ENCODE data around the gene CCDC68.
"Not testable (repeated sequence)": the region's sequence is repeated elsewhere in the genome, so short reads cannot be mapped to it uniquely, and the experiment has no call there.

The CCDC68 gene

DNA sequence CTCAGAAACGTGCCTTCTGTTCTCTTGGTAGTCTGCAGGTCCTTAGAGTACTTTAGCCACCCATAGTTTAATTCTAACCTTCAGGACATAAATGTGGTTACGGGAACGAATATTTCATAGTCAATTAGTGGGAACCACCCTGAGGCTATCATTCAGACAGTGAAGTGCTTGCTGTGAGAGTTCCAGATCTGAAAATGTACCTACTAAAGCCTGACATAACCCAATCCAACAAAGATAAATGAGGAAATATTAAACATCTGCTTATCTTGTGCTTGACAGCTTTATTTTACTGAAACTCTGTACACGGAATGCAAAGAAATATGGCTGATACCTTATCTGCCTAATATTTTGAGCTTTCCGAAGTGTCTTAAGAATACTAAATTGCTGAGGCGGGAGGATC is 88.0 kb downstream of the CCDC68 start:
- no peak for DNase-seq

DNA sequence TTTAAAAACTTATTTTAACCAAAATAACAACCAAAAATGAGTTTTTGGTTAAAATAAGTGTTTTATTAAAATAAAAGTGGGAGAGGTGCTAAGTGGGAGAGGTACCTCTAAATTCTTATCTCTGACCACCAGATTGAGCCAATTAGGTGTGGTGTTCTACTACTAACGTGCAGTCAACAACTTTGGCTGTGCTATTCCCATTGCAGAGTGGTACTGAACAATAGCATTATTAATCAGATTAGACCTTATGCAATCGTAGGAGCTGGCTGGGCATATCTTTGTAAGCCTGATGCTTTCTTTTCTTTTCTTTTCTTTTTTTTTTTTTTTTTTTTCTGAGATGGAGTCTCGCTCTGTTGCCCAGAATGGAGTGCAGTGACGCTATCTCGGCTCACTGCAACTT is 92.1 kb downstream of the CCDC68 start:
- DNase-seq, result no peak

DNA sequence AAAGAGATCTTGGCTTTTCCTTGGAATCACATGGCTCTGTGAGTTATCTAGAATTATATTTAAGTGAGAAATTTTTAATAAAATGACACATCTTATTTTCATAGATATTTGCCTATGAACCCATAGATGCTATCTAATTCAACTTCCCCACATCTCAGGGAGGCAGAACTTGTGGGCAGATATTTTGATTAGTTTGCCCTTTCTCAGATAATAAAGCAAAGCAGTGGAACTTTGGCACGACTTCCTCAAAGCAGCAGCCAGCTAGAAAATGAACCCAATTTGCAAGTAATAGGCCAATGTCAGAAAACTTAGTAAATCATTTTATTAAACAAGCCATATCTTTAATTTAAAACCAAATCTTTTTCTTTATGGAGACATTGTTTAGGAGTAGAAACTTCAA is 98.3 kb downstream of the CCDC68 start:
- DNase-seq, result no peak

DNA sequence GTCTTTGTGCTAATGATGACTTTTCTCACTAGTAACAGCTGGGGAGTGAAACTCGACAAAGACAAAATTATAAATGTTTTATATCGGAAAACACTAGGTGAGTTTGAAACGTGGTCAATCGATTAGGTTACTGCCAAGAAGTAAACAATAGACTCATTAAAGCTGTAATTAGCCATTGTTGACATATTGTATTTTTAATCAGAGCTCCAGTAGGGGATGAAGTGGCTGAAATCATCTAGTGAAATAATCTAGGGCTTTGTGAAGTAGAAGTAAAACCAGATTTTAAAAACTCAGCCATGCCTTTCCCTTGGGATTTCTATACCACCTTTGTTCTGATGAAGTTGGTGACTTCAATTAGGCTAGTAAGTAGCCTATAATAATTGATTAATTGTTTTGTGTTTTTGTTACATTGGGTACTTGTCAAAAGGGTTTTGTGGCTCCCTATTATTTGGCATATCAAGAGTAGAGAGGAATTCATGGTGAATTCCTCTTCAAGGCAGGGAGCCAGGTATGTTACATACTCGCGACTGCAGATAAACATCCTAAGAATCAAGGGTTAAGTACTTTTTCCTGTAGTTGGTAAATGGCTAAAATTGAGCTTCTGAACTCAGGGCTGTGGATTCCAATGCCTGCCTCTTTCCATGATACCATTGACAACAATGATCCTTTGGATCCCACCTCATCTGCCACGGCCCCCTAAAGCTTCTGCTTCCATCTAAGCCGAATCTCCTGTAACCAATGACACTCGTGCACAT is 99.4 kb downstream of the CCDC68 start:
- no peak for DNase-seq

DNA sequence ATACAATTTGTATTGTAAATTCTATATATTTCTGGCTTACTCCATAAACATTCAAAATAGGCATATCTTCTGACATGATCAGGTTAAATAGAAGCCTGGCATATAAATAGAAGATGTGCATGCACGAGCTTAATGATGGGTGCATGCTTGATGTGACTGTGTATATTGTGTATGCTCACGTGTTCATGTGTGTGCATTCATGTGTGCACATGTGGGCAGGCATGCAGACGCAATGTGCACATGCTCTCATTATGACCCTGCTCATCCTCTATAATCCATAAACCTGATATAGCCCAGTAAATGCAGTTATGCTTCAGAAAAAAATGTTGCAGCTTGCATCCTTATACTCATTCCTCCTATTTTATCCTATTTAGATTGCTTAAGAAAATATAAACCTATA is 101.8 kb downstream of the CCDC68 start:
- DNase-seq, result no peak

DNA sequence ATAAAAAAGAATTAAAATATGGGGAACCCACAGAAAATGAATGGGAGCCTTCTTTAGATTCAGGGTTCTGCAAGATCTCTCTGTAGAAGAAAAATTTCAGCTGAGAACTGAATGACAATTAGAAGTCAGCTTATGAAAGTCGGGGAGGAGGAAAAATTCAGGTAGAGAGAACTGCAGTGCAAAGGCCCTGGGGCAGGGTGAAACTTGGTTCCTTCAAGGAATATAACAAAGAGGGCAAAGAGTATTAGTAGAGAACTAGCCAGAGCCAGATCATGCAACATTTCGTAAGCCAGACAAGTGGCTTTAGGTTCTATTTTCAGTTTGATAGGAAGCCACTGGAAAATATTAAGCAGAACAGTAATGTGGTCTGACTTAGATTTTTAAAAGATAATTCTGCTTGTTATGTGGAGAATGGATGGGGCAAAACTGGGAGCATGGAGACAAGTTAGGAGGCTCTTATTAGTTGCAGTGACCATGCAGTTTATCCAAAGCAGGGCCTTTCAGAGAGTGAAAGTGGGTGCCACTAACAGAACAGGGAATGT is 103.1 kb downstream of the CCDC68 start:
- no peak for DNase-seq

DNA sequence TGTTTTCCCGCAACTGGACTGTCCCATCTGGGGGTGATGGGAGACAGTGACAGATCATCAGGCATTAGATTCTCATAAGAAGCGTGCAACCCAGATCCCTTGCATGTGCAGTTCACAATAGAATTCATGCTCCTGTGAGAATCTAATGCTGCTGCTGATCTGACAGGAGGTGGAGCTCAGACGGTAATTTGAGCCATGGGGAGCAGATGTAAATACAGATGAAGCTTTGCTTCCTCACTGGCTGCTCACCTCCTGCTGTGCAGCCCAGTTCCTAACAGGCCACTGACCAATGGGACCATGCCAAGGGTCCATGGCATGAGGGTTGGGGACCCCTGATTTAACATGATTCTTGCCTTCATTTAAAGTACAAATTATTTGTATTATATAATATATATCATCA is 104.2 kb downstream of the CCDC68 start:
- not testable (repeated sequence) for DNase-seq

DNA sequence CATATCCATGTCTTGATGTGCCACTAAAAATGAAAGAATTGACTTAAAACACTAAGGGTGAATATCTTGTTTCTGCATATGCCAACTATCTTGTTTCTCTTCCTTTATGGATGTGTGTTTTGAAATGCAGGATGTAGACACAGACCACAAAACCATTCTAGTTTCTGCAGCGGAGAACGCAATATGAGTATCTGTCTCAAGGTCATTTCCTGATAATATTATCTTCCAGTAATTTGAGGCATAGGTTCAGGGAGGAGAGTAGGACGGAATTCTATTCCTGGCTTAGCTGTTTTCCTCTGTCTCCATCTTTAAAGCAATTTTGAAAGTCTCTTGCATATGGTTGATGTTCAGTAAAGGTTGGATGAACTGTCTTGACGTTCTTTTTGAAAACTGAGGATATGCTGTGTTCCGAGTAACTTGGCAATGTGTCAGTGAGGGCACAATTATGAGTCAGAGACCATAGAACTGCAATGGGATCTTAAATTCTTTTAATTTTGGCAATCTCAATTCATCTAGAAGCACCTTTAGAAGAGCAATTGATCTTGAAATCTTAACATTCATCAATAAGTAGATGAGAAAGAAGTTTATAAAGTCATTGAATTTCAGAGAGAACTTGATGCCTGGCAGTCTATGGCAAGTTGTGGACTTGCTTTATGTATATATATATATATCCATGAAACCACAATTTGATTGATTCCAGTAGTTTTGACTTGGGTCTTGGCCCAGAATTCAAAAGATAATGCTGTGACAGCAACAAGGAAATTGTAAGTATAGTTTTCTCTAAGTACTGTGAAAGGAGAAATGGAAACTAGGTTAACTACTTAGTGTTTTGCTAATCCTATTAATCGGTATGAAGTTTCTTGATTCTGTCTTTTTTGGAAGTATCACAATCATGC is 106.2 kb downstream of the CCDC68 start:
- no peak for DNase-seq
